ENCODE measurements around the gene IL6R.

- TF ChIP-seq POLR2AphosphoS5 (IDR thresholded peaks at IDR 0.05; ENCODE audit: low read depth) (no peak), GABPA (IDR thresholded peaks at IDR 0.05; ENCODE audit: low read depth) (no peak), CTCF (IDR thresholded peaks at IDR 0.05; ENCODE audit: insufficient read depth, low read length) (no peak), REST (IDR thresholded peaks at IDR 0.05; ENCODE audit: insufficient replicate concordance, low read depth) (no peak), SPI1 (IDR thresholded peaks at IDR 0.05; ENCODE audit: borderline replicate concordance, low read depth) (no peak)
Observed at GRCh38 chr1:154485106-154485505, 80.0 kb downstream of the IL6R start.
